GM18498 (cell line): ENCODE results near the gene KCNQ2.
"Not testable (repeated sequence)": the region's sequence is repeated elsewhere in the genome, so short reads cannot be mapped to it uniquely, and the experiment has no call there.

Experiments used
- ATAC-seq: cut with Tn5 transposase; IDR thresholded peaks from one replicate; pipeline ENCODE4 v1.9.1; 2021; ENCODE audit warnings: mild to moderate bottlenecking, moderate library complexity; ENCODE audit not compliant: unreplicated experiment

The KCNQ2 gene

GRCh38 chr20:63491078-63491477 is 18.6 kb upstream of the KCNQ2 start:
- no peak for ATAC-seq

- ATAC-seq: no peak
Observed at GRCh38 chr20:63490416-63490815, 18.0 kb upstream of the KCNQ2 start.

DNA sequence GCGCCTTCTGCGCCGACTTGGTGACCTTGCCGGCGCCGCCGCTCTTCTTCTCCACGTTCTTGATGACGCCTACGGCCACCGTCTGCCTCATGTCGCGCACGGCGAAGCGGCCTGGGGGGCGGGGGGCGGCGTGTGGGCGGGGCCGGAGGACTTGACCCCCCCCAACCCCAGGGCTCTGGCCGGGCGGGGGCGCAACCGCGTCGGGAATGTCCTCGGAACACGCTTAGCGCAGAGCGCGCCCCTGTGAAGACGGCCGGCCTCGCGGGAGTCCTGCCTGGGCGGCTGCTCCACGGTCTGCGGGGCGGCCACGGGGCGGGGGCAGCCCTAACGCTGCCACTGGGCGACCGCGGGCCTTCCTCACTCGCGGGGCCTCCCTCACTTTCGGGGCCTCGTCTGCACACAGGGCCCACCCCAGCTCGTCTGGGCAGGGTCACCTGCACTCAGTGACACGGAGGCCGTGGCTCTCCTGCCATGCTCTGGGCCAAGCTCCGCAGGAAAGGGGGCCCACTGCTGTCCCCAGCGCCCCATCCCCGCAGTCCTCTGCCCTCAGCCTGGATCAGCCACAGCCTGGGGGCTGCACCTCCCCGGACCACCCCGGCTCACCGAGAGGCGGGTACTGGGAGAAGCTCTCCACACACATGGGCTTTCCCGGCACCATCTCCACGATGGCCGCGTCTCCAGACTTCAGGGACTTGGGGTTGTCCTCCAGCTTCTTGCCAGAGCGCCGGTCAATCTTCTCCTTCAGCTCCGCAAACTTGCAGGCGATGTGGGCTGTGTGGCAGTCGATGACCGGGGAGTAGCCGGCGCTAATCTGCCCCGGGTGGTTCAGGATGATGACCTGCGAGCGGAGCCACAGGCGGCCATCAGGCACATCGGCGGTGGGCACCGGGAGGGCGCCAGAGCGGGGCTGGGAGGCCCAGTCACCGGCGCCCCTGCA is 16.1 kb upstream of the KCNQ2 start:
- ATAC-seq: no peak

DNA sequence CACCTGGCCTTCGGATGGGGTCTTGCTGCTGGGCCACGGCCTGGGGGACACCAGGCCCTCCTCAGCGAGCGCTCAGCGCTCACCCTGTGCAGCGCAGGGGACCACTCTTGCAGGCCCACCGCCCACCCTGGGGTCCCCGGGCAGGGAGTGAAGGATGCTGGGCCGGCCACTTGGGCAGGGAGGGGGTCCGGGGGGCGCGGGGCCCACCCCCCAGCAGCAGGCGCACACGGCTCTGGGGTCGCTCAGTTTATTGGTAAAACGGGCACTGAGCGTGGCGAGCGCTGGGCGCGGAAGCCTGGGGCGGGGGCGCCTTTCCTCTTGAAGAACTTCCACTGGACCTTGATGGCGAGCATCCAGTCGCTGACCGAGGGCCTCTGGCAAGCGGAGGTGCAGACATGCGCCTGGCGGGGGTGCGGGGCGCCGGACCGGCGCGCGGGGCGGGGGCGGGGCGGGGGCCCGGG is 15.4 kb upstream of the KCNQ2 start:
- ATAC-seq: no peak

DNA sequence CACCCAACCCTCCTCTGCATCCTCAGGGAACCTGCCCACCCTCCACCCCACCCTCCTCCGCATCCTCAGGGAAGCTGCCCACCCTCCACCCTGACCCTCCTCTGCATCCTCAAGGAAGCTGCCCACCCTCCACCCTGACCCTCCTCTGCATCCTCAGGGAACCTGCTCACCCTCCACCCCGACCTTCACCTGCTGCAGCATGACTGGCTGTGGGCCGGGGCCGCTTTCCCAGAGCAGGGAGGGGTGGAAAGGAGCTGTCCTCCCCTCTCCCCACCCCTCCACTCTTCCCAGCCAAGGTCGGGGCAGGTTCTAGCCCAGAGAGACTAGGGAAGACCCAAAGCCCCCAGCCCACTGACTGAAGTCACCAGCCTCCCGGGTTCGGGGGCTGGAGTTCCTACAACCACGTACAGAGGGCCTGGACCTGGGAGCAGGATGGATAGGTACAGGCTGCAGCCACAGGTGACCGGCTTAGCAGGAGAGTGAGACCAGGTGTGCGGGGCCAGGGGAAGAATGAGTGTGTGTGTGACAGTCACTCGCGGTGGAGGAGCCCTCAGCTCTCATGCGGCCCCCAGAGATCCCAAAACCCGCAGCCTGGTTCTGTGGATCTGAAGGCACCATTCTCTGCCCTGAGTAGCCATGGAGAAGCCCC is 14.8 kb upstream of the KCNQ2 start:
- no peak for ATAC-seq

GRCh38 chr20:63486300-63486855 is 13.9 kb upstream of the KCNQ2 start:
- no peak for ATAC-seq

DNA sequence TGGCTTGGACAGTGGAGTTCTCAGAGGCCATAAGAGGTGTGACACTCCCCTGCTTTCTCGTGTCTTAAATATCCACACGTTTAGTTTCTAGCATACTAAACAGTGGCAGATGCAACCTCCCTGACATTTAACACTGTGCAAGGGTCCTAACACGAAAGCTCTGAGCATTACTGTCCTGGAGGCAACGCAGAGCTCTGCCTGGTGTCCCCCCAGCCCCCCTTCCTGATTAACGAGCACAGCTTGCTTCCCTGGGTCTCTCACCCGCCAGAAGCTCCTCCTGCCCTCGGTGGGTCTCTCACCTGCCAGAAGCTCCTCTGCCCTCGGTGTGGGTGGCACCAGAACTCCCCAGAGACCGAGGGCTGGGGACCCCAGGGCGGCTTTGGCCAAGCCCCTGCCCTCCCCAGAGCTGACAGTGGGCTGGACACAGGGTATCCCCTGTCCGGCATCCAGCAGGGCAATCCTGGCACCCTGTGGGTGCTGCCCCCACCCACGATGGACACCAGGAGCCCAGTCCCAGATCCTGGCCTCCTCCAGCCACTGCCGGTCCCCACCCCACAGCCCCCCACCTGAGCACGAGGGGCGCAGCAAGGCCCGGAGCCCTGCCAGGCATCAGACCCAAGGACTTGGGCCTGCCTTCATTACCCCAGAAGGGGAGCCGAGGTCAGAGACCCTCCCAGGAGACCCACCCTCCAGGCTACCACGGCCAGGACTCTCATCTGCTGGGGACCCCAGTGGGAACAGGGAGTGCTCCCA is 12.4 kb upstream of the KCNQ2 start:
- no peak for ATAC-seq

DNA sequence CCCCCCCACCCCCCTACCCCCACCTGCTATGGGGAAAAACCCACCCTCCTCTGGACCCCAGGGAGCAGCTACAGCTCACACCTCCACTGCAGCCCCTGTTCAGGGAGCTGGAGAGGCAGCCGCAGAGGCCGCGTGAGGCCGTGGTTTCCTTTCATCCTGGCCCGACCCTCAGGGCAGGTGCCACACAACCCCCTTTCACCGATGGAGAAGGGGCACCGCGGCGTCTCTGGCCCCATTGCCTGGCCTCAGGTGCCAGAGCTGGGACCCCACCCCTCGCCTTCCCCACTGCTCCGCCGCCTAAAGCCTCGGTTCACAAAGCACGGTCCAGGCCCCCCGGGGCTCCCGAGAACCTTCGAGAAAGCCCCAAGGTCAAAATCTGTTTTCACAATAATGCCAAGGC is 11.8 kb upstream of the KCNQ2 start:
- ATAC-seq: no peak

GRCh38 chr20:63483834-63484233 is 11.4 kb upstream of the KCNQ2 start:
- no peak for ATAC-seq

- ATAC-seq: no peak
Observed at GRCh38 chr20:63482021-63482587, 9.6 kb upstream of the KCNQ2 start.

DNA sequence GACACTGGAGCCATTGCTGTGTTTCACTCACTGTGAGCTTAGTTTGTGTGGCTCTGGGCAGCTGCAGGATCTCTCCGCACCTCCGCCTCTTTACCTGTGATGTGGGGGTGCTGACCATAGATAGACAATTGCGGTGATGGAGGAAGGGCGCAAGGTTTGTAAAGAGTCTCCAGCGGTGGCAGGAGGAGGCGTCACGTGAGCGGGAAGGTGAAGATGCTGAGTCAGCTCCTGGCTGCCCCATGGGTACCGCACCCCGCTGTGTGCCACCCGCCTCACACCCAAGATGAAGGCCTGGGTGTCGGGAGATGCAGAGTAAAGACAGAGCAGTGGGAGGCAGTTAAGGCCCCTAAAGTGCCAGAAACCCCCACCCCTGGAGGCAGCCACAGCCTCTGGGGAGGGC is 9.0 kb upstream of the KCNQ2 start:
- ATAC-seq: no peak

- ATAC-seq: not testable (repeated sequence)
Observed at GRCh38 chr20:63479695-63480419, 7.4 kb upstream of the KCNQ2 start.

DNA sequence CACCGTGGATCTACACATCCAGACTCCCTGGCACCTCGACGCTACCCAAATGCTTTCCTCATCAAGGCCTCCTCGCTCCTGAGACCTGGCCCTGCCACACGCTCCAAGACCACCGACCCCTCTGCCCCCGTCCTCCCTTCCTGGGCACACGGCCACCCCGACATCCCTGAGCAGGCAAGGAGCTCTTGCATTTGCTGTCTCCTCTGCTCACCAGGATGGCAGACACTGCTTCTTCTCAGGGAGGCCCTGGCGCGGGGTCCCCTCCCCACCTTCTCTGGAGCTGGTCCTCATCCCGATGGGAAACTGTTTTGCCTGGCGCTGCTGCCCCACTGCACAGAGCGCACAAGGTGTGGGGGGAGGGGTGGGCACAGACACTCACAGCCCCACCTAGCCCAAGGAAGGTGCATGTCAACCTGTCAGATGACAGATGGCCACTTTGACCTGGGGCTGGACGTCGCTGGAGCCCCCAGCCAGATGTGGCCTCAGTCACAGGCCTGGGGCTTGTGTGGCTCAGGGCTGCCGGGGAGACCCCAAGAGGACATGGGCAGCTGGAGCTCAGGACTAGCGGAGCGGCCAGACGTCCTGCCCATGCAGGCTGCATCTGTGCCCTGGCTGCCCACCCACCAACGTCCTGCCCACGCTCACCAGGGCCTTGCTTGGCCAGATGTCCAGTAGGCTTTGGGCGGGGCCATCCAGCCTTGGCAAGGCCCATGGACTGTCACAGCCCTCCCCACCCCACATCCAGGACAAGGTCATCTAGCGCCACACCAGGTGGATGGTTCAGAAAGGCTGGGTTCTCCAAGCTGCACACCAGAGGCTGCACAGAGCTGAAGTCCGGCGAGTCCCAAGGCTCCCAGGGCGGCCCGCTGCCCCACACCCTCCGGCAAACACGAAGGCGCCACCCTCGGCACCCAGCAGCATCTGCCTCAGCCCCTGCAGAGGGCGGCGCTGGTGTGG is 6.2 kb upstream of the KCNQ2 start:
- no peak for ATAC-seq

DNA sequence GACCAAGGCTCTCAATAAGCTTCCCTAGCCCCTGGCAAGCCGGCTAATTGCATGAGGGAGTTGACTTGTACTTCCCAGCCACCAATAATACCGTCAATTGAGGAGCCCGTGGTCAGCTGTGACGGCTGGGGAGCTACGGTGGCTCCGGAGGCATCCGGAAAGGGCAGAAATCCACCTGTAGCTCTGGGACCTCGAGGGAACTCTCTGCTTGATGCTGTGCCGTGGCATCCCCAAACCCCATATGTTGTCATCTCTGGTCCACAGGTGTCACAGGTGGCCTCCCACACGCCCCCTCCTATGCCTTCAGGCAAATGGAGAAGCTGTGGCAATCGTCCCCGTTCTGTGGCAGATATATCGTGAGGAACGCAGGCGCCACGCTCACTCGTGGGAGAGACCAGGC is 5.5 kb upstream of the KCNQ2 start:
- no peak for ATAC-seq

DNA sequence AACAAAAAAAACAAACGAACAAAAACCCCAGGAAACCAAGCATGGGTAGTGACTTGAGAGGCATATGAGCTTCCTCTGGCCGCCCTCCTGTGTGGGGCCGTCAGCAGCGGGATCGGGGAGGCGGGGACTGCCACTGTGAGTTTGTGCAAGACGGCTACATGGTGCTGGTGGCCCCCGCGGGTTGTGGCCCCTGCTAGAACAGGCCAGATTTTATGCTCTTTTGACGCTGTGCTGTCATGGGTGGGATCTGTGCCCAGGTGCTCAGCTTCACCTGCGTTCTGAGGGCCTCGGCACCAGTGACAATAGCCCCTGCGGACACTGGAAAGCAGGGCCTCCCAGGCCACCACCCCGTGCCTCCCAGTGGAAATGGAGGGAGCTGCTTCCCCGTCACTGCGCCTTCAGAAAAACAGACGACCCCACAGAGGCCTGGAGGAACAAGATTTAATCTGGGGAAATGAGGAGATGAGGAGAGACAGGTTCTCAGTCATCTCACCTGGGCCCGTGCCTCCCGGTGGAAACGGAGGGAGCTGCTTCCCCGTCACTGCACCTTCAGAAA is 4.7 kb upstream of the KCNQ2 start:
- no peak for ATAC-seq

- ATAC-seq: no peak
Observed at GRCh38 chr20:63475209-63475608, 2.8 kb upstream of the KCNQ2 start.

DNA sequence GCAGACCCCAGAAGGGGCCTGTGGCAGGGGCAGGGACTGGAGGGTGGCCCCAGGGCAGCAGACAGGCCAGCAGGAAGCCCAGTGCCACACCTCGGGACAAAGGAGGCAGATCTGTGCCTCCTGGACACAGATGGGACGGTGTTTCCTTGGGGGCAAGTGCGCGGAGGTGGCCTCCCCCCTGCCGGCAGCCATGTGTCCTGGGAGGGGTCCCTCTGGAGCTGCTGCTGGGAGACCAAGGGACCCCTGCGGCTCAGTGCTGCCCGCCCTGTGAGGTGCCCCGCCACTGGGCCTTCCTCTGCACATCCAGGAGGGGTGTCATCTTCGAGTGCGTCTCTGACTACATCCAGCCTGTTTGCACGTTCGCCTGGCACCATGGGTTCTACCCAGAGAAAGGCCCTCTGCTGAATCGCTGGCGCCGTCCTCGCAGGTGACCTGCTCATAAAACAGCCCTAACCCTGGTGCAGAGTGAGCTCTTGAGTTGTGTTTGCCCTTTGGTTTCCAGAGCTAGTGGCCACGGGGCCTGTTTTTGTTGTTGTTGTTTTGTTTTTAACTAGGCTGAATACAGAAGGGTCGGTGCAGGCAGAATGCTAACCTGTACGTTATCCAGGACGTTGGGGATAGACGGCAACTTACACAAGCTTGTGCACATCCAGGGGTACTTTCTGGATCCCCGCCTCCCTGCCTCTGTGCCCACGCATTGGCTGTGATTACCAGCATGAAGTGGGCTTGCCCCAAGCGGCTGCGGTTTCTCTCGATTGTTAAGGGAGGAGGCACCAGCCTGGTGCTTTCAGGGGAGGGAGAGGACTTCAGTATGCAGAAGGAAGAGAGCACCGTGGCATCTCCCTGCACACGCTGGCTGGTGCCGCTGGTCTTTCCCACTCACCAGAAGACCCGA is 1.3 kb upstream of the KCNQ2 start:
- no peak for ATAC-seq
